ENCODE measurements around the gene ACSL3.
"Not testable (repeated sequence)": the region's sequence is repeated elsewhere in the genome, so short reads cannot be mapped to it uniquely, and the experiment has no call there.

Gene ACSL3

GRCh38 chr2:222912117-222912516, 51.3 kb downstream of the ACSL3 start:
- DNase-seq (ENCODE audit: low read depth), result no peak

- DNase-seq (ENCODE audit: low read depth), result no peak
Measured at GRCh38 chr2:222912776-222913175, 51.9 kb downstream of the ACSL3 start.

- DNase-seq (ENCODE audit: low read depth), result no peak
Measured at GRCh38 chr2:222915092-222915957, 54.5 kb downstream of the ACSL3 start.

GRCh38 chr2:222916229-222917197, 55.7 kb downstream of the ACSL3 start:
- DNase-seq (ENCODE audit: low read depth), result no peak

GRCh38 chr2:222917212-222917611, 56.4 kb downstream of the ACSL3 start:
- DNase-seq (ENCODE audit: low read depth), result not testable (repeated sequence)

GRCh38 chr2:222919841-222920526, 59.1 kb downstream of the ACSL3 start:
- no peak for DNase-seq (ENCODE audit: low read depth)

- no peak for DNase-seq (ENCODE audit: low read depth)
Measured at GRCh38 chr2:222920657-222921186, 59.9 kb downstream of the ACSL3 start.

- no peak for DNase-seq (ENCODE audit: low read depth)
Measured at GRCh38 chr2:222922019-222922800, 61.4 kb downstream of the ACSL3 start.

GRCh38 chr2:222926915-222927314, 66.1 kb downstream of the ACSL3 start:
- DNase-seq (ENCODE audit: low read depth), result no peak

GRCh38 chr2:222927600-222927999, 66.8 kb downstream of the ACSL3 start:
- no peak for DNase-seq (ENCODE audit: low read depth)

- no peak for DNase-seq (ENCODE audit: low read depth)
Measured at GRCh38 chr2:222928335-222928734, 67.5 kb downstream of the ACSL3 start.

GRCh38 chr2:222930862-222931261, 70.0 kb downstream of the ACSL3 start:
- no peak for DNase-seq (ENCODE audit: low read depth)

- no peak for DNase-seq (ENCODE audit: low read depth)
Measured at GRCh38 chr2:222931659-222932058, 70.8 kb downstream of the ACSL3 start.

GRCh38 chr2:222933458-222933857, 72.6 kb downstream of the ACSL3 start:
- no peak for DNase-seq (ENCODE audit: low read depth)

GRCh38 chr2:222935688-222936298, 75.0 kb downstream of the ACSL3 start:
- DNase-seq (ENCODE audit: low read depth), result no peak

- no peak for DNase-seq (ENCODE audit: low read depth)
Measured at GRCh38 chr2:222936705-222937104, 75.9 kb downstream of the ACSL3 start.

- DNase-seq (ENCODE audit: low read depth), result no peak
Measured at GRCh38 chr2:222938327-222938726, 77.5 kb downstream of the ACSL3 start.

GRCh38 chr2:222939208-222939856, 78.5 kb downstream of the ACSL3 start:
- peak; percentile 27 for DNase-seq (ENCODE audit: low read depth)

- no peak for DNase-seq (ENCODE audit: low read depth)
Measured at GRCh38 chr2:222939979-222940378, 79.1 kb downstream of the ACSL3 start.

- DNase-seq (ENCODE audit: low read depth), result no peak
Measured at GRCh38 chr2:222941510-222942032, 80.7 kb downstream of the ACSL3 start.
